HG02588 (cell line): ENCODE results near the gene ABR.
"Not testable (repeated sequence)": the region's sequence is repeated elsewhere in the genome, so short reads cannot be mapped to it uniquely, and the experiment has no call there.

Experiments
- ATAC-seq: cut with Tn5 transposase; IDR thresholded peaks from one replicate; pipeline ENCODE4 v1.9.1; 2021; ENCODE audit warnings: mild to moderate bottlenecking, moderate library complexity; ENCODE audit not compliant: unreplicated experiment

The ABR gene

DNA sequence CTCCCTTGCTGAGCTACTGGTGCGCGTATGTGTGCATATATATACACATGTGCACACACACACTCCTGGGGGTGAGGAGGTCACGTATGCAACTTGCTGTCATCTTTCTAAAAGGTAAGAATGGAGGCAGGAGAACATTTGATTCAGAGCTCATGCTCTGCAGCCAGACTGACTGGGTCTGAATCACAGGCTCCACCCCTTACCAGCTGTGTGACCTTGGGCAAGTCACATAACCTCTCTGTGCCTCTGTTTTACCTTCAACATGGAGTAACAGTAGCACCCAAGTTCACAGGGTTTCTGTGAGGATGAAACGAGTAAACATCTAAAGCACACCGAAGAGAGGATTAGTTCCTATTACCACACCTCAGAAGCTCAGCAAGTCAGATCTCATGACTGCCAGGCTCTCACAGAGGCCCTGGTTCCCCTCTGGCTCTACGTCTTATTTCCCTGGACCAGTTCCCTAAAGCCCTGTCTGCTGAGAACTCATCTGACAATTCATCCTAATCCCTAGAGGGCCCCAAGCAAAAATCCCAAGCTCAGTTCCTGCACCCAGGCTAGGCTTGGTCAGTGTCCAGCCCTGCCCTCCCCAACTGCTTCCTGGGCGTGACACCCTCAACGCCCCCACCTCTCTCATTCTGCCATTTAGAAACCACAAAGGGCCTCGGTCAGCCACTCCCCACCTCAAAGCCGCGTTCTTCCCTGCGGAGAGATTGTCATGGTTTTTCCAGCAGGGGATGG lies 28.7 kb downstream of the ABR start:
- no peak for ATAC-seq

DNA sequence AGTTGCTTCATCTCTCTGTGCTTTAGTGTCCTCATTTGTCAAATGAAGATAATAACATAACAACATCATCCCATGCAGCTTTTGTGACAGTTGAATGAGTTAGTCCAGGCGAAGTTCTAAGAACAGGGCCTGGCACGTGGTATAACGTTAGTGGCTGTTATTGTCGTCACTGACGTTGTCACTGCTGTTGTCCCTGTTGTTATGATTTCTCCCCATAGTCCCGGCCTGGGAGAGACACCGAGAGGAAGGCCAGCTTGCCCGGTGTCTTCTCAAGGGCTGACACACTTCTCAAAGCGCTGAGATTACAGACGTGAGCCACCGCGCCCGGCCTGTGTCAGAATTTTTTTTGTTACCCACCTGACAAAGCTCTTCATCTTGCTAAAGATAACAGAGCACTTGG lies 29.9 kb downstream of the ABR start:
- no peak for ATAC-seq

DNA sequence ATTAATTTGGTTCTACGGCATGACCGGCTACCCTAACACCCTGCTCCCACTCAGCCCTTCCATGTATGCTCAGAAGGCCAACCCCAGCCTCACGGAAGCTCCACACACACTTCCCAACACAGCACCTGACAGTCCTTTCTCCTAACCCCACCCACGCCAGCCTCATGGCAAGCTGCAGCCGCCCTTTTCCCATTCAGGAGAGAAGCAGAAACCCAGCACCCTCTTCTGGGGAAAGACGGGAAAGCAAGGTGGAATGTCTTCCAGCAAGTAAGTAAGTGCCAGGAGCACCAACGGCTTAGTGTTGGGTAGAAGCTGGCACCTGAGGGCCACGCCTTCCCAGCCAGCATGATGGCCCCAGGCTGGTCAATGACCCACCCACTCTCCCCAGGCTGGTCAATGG lies 32.1 kb downstream of the ABR start:
- ATAC-seq: no peak

DNA sequence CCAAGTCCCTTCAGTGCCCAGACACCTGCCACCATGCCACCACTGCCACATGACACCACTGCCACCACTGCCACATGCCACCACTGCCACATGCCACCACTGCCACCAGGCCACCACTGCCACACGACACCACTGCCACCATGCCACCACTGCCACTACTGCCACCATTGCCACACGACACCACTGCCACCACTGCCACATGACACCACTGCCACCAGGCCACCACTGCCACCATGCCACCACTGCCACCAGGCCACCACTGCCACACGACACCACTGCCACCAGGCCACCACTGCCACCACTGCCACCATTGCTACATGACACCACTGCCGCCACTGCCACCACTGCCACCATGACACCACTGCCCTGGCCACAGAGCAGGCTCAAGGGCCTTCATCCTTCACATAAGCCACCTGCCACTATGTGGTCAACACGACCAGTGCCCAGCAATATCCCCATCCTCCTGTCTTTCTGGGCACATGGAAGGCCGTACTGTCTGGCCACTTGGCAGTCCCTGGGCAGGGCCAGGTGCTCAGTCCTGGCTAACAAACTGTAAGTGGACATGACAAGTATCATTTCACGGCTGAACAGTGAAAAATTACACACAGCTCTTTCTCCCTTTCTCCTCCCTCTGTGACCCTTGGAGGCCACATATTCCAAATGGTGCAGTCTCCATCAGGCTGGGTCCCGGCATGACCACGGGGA lies 33.1 kb downstream of the ABR start:
- no peak for ATAC-seq

DNA sequence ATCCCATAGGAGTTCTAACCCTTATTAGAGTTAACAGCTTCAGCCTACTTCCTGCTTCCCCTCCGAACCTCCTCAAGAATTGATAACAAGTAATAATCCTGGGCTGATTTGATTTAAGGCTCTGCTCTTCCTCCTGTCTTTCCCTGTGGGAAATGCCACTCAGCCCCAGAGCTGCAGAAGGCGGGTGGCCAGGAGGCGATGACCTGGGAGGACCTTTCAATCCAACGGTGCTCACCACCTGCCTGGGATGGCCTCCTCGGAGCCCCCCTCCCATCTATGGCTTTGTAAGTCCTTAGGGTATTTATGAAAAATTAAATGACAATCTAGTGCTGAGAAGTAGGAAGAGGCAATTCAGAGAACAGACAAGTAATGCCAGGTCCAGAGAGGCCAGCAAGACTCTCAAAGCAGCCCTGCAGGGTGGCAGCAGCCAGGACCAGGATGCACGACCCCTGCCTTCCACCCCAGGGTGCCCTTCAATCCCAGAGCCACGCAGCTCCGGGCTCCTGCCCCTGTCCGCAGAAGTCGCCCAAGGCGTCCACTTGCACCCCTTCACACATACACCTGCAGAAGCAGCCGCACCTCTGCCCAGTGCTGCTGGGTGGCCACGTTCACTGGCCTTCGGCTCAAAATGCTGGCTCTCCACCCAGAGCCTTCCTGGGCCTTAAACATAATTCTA lies 34.3 kb downstream of the ABR start:
- ATAC-seq: no peak

DNA sequence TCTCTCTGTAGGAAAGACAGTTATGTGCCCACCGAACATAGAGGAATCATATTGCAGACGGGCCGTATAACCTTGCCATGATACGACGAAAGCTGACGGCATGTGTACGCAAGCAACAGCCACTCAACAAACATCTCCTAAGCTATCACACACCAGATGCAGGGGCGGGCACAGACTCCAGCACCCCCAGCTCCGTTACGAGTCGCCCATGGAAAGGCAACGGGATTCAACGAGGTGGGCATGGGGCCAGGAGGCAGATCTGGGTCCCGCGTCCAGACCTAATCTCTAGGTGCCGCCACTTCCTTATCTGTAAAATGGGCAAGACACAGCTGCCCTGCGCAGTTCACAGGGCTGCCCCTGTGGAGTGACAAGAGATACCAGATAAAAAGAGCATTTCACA lies 35.6 kb downstream of the ABR start:
- ATAC-seq: no peak

DNA sequence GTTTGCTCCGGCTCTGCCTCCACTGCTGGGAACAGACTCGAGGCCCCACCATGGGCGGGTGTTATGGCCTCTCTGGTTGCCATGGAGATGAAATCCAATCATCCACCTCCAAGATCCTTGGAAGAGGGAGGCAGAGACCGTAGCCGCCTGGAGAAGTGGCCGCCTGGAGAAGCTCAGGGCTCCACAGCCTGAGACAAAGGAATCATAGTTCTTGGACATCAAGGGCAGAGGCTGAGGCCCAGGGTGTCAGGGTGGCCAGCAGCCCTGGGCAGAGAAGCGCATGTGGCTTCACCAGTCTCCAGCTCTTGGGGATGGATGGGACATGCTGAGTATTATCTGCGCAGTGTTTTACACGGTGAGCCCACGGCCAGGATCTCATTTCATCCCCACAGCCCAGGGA lies 36.2 kb downstream of the ABR start:
- no peak for ATAC-seq

DNA sequence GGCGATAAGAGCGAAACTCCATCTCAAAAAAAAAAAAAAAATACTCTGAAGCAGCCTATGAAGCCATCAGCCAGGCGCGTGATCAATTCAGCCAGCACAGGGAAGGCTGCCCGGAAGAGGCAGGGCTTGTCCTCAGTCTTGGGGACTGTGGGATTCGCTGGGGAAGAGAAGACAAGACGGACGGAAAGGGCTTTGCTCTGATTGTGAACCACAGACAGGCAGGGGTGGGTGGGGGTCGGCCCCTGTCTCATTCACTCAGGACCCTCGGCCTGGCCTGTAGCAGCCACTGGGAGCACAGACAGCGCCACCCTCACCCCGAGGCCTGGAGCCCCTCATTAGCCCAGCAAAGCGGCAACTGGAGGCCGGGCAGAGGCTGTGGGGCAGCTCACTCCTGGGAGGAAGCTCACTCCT lies 37.2 kb downstream of the ABR start:
- ATAC-seq: no peak

DNA sequence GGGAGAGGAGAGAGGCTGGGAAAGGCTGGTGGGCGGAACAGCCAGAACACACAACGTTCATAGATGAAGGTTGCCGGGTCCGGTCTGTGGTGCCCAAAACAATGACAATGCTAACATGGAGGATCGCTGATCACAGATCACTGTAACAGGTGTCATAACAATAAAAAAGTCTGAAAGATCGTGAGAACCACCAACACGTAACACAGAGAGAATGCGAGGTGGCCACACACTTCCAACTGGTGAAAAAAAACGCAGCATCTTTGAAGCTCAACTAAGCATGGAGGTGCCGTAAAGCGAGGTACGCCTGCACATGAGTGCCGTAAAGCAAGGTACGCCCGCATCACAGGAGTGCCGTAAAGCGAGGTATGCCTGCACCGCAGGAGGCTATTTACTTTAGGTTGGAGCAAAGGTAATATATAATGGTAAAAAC lies 42.3 kb downstream of the ABR start:
- no peak for ATAC-seq

DNA sequence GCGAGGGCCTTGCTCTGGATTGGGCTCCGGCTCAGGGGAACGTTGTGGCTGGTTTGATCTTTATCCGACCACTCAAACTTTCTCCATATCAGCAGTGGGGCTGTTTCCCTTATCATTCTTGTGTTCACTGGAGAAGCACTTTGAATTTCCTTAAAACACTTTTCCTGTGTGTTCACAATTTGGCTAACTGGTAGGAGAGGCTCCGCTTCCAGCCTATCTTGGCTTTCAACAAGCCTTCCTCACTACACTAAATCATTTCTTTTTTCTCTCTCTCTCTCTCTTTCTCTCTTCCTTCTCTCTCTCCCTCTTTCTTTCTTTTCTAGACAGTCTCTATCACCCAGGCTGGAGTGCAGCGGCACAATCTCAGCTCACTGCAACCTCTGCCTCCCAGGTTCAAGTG lies 43.0 kb downstream of the ABR start:
- no peak for ATAC-seq

DNA sequence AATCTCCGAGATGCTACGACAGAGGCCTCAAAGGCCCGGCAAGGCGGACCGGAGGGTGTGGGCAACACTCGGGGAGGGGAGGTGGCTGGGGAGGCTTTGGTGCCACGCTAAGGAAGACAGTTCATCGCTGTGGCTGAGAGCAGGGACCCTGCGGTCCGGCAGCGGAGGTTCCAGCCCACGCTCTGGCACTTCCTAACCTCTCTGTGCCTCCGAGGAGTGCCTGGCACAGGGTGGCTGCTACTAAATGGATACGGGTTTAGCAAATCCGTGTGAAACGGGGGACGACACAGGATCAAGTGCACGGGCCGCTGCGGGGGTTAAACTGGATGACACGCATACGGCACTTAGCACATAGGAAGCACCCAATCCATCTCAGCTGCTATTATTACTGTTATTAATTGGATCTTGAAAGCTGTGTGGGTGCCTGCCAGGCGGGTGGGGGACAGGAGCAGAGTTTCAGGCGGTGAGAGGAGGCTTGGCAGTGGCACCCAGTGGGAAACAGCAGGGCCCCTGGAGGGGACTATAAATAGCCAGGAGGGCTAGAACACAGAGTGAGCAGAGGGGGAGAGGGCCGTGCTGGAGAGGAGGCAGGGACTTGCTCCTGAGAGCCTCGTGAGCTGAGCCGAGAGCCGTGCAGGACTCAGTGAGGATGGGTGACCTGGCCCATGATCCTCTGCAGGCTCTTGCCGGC lies 45.0 kb downstream of the ABR start:
- ATAC-seq: no peak

DNA sequence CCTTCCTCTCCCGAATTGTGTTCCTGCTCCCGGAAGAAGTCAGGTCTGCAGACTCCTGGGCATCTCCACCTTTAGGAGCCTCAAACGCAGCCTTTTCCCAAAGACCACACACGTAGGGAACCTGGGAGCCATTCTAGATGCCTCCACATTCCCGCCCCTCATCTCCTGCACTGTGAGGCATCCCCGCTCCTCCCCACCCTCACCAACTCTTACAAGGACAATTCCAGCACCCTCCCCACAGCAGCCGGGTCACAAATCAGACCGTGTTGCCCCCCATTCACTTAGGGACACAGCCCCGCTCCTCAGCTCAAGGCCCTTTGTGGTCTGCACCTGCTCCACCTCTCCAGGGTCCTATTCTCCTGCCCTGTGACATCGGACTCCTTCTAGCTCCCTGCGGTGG lies 49.6 kb downstream of the ABR start:
- no peak for ATAC-seq

DNA sequence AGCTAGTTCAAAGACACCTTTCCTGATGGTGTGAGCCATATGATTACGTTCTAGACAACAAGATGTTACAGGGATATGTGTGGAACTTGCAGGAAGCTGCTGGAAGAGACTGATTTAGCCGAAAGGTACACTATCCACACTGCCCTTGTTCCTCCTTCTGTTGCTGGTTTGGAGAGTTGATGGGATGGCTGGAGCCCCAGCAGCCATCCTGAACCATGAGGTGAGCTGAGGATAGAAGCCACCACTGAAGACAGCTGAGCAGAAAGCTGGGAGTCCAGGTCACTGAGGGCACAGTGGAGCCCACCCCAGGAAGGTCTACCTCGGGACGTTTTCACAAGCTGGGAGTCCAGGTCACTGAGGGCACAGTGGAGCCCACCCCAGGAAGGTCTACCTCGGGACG lies 51.3 kb downstream of the ABR start:
- ATAC-seq: not testable (repeated sequence)

DNA sequence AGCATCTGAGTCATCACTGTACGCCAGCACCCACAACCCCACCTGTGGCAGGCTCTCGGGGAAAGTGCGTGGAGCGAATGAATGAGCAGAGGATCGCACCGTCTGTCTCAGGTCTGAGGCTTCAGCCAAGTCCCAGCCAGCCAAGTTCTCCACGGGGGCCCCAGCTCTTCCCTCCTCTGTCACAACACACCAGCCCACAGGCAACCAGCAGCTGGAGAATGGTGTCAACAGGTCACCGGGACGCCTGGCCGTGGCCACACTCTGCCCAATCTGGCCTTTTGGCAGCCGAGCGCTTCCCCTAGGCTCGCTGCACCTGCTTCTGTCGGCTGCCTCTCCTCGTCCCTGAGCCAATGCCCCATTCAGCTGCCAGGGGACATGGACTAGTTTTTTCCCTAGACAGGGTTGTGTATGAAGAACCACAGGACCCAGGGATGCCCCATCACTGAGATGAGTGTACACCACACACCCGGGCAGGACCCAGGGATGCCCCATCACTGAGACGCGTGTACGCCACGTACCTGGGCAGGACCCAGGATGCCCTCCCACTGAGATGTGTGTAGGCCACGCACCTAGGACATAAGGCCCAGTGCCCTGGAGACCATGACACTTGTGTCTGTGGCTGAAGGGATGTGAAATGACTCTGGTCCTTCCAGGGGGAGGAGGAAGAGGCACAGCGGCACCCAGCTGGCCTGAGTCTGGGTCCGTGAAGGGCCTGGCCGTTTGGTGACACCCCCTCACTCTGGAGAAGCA lies 52.8 kb downstream of the ABR start:
- no peak for ATAC-seq

DNA sequence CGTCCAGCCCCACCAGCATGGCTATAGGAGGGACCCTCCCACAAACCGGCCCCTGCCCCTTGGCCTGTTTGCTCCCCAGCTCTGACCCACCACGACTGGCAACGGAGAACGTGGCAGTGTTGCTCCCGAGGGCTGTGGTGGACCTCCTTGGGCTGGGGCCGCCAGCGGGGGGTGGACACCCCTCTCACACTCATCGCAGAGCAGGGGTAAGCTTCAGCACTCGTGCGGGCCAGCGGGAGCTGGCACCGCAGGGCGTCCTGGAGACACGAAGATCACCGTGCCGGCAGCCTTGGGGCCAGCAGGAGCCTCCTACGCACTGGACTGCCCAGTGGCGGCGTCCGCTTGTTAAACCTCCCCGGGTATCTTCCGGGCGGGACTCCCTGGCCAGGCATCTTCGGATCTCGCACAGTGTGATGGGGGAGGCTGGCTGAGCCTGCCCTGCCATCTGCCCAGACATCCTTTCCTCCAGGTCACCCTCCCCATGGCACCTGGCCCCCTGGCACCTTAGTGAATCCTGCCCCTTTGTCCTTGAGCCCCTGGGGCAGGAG lies 53.5 kb downstream of the ABR start:
- ATAC-seq: no peak

DNA sequence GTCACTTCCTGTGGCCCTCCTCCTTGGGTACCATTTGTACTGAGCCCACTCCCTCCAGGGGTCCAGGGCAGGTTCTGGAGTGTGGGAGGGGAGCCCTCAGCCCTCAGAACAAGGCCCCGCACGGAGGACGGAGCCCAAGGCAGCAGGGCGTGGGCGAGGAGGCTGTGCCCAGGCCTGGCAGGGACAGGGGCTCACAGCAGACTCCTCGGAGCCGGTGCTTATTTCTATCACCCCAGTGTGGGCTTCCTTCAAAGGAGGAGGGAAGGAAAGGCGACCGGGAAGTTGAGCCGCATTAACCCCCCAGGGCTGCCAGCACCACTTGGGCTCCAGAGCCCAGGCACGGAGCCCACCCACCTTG lies 54.0 kb downstream of the ABR start:
- no peak for ATAC-seq

DNA sequence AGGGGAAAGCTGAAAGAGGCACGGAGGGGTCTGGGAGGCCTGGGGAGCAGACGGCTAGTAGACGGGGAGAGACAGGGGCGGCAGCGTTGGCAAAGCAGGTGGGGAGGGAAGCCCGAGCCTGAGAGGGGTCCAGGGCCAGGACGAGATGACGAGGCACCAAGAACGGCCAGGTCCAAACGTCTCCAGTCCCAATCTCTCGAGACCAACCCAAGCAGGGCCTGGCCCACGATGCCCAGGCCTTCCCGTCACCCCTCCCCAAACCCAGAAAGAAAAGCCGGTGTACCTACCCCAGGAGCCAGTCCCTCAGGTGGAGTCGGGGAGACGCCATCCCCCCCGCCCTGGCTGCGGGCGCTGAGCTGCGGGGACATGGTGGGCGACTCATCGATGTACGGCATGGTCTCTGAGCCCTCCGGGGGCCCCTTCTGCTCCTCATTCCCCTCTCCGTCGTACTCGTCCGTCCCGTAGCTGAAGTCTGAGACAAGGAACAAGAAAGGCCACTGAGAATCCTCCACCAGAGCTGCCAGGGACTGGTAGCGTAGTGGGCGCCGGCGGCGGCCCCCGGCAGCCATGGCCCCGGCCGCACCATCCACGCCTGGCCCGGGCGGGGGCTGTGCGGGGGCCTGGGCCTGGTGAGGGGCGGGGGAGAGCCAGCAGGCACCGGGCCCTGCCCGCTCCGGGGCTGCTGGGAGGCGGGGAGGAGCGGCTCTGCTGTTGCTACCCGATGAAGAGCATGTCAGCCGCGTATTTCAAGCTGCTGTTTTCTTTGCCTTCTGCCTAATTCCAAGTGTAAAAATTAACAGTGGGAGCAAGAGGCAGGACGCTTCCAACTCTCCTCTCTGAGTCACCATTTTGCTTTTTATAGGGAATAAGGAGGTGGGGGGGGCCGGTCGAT lies 54.6 kb downstream of the ABR start:
- no peak for ATAC-seq

DNA sequence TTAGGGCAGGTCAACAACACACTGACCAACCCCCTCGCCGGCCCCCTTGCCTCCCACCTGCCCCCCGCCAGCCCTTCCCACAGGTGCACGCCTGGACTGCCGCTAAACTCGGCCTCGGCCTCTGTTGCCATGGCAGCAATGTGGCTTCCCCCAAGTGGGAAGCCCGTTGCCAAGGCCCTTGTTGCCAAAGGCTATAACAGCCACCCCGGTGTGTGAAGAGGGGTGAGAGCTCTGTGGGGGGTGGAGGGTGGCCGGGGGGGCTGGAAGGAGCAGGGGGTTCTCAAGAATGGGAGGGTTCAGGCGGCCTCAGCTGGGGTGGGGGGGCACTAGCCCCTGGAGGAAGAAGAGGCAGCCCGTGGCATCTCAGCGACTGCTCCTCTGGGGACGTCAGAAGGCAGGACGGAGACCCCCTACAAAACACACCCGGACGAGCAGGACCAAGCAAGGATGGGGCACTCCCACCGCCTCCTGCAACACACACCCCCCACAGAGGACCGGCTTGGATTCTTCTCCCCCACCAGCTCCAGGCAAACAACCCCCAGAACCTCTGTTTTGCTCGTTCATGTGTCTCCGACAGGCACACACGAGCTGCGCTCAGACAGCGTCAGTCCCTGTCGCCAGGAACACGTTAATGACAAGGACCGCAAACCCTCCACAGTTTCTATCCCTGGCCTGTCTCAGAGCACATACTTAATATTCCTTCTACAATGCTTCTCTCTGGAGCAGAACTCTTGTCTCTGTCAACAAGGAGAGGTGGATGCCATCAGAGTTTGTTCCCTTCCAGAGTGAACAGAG lies 55.7 kb downstream of the ABR start:
- no peak for ATAC-seq

DNA sequence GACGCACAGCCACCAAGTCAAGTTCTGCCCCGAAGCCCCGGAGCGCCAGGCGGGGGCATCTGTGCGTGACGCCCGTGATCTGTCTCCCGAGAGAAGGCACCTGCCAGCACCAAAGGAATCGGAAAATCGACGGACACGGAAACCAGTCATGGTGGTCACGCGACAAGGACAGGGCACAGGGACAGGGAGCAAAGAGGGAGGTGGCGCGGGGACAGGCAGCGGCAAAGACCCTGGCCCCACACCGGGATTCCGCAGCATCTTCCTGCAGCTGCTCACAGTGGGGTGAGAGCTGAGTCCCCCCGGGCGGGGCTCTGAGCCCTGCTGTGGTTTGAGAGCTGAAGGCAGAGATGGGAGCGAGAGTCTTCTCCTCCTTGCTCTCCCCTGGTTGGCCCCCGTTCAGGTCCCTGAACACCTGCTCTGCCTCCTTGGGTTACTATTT lies 56.4 kb downstream of the ABR start:
- no peak for ATAC-seq
